Vagina (tissue), 2 donors: ENCODE measurements around the gene CKB.

Source experiments
- CTCF ChIP-seq, 3 experiments: fragments of 450-650 bp in 2 of 3; fragments of 200-600 bp in 1 of 3; sonication (generic) in 1 of 3; IDR thresholded peaks; one replicate each; pipeline ENCODE4 v1.5.1; 2017 to 2019; ENCODE audit warnings: antibody characterized with exemption in 3 of 3, mild to moderate bottlenecking in 2 of 3, moderate library complexity in 2 of 3
- POLR2A ChIP-seq, 2 donors: fragments of 450-650 bp; IDR thresholded peaks; one replicate each; pipeline ENCODE4 v1.6.1; 2017; ENCODE audit warnings: antibody characterized with exemption in 2 of 2, mild to moderate bottlenecking in 2 of 2, moderate library complexity in 2 of 2

GRCh38 chr14:103514596-103515421 lies 7.8 kb downstream of the CKB start:
- TF ChIP-seq POLR2A (IDR thresholded peaks at IDR 0.05) (no peak), CTCF (IDR thresholded peaks at IDR 0.05) (no peak)
